A549 treated with Hydrocortisone at 1 μM for 4 hours (cell line): ENCODE data around the gene KHNYN. TPM values are rescaled to one million over a fixed set of nuclear protein-coding genes. Genes with fewer than 3 reads are reported as not detected.

Source experiments
- total RNA-seq: library from RNA; stranded (reverse); fragments of 200-300 nt; extraction: Qiagen RNA extraction; gene quantifications from 5 replicates; pipeline ENCODE4 v1.2.3, GENCODE V29; 2022

The KHNYN gene
- total RNA-seq = 22.5 to 30.4 TPM (median 25.8 TPM) in 5 replicates

GRCh38 chr14:24429395-24430142 is at the start of gene KHNYN, which contains the start of gene CBLN3:
Gene KHNYN, plus strand, starts transcription at chr14:24429954. Its CDS starts 777 bp downstream, at chr14:24430731.
Gene CBLN3, minus strand, starts transcription at chr14:24429668. Its CDS starts 614 bp downstream, at chr14:24429054.

GRCh38 chr14:24398653-24399446 is 30.9 kb upstream of the KHNYN start, which contains the start of gene NYNRIN:
Gene NYNRIN, plus strand, starts transcription at chr14:24399003. Its CDS starts 244 bp downstream, at chr14:24399247.

GRCh38 chr14:24442240-24443052 is 12.7 kb downstream of the KHNYN start, which contains the start of gene SDR39U1:
Gene SDR39U1, minus strand, starts transcription at chr14:24442776. Its CDS starts 7 bp downstream, at chr14:24442769.

Other genes with a start within 250 kb of the KHNYN start
- gene IPO4, start 241.1 kb upstream of the KHNYN start, total RNA-seq = 74.1 to 86.9 TPM (median 75.7 TPM) in 5 replicates
- 61.4 to 81.2 TPM (median 65.5 TPM) in 5 replicates for gene TM9SF1, start 234.5 kb upstream of the KHNYN start, total RNA-seq
- not detected in 5 replicates for gene TSSK4, start 224.3 kb upstream of the KHNYN start, total RNA-seq
- 77.5 to 105 TPM (median 83.7 TPM) in 5 replicates for gene CHMP4A, start 216.5 kb upstream of the KHNYN start, total RNA-seq
- gene MDP1, start 213.9 kb upstream of the KHNYN start, total RNA-seq = 28.0 to 33.9 TPM (median 32.1 TPM) in 5 replicates
- gene NEDD8, start 197.6 kb upstream of the KHNYN start, total RNA-seq = 411 to 486 TPM (median 455 TPM) in 5 replicates
- 53.0 to 66.2 TPM (median 59.0 TPM) in 5 replicates for gene GMPR2, start 197.0 kb upstream of the KHNYN start, total RNA-seq
- 32.1 to 38.5 TPM (median 37.3 TPM) in 5 replicates for gene TINF2, start 187.3 kb upstream of the KHNYN start, total RNA-seq
- gene TGM1, start 166.8 kb upstream of the KHNYN start, total RNA-seq = 0.99 to 1.6 TPM (median 1.5 TPM) in 5 replicates
- gene RABGGTA, start 158.4 kb upstream of the KHNYN start, total RNA-seq = 15.6 to 18.0 TPM (median 17.0 TPM) in 5 replicates
- 9.8 to 11.5 TPM (median 11.2 TPM) in 5 replicates for gene DHRS1, start 130.2 kb upstream of the KHNYN start, total RNA-seq
- 13.0 to 18.8 TPM (median 16.2 TPM) in 5 replicates for gene NOP9, start 130.1 kb upstream of the KHNYN start, total RNA-seq
- gene CIDEB, start 122.0 kb upstream of the KHNYN start, total RNA-seq = 0.13 to 0.22 TPM (median 0.22 TPM) in 5 replicates
- 3.0 to 4.9 TPM (median 3.8 TPM) in 5 replicates for gene LTB4R2, start 119.8 kb upstream of the KHNYN start, total RNA-seq
- gene LTB4R, start 118.5 kb upstream of the KHNYN start, total RNA-seq = 3.8 to 5.9 TPM (median 5.5 TPM) in 5 replicates
- not detected in 5 replicates for gene ADCY4, start 94.9 kb upstream of the KHNYN start, total RNA-seq
- not detected in 5 replicates for gene RIPK3, start 90.0 kb upstream of the KHNYN start, total RNA-seq
- gene NFATC4, start 61.8 kb upstream of the KHNYN start, total RNA-seq = 0.10 to 0.31 TPM (median 0.15 TPM) in 4 of 5 replicates, not detected in the other
- 0.22 to 0.50 TPM (median 0.36 TPM) in 5 replicates for gene NYNRIN, start 31.0 kb upstream of the KHNYN start, total RNA-seq
- gene CBLN3, start 286 bp upstream of the KHNYN start, total RNA-seq = 0.97 to 1.3 TPM (median 1.2 TPM) in 5 replicates
- 40.1 to 54.9 TPM (median 49.1 TPM) in 5 replicates for gene SDR39U1, start 12.8 kb downstream of the KHNYN start, total RNA-seq
- not detected in 5 replicates for gene CMA1, start 78.3 kb downstream of the KHNYN start, total RNA-seq
- not detected in 5 replicates for gene CTSG, start 146.3 kb downstream of the KHNYN start, total RNA-seq
- gene GZMH, start 179.7 kb downstream of the KHNYN start, total RNA-seq = not detected in 5 replicates
- not detected in 5 replicates for gene GZMB, start 204.2 kb downstream of the KHNYN start, total RNA-seq